Activated T-cell treated with anti-CD3 and anti-CD28 coated beads for 4 hours (primary cell): Measurements from ENCODE around the gene TOLLIP.

Experiments used
- DNase-seq: peaks from one replicate; pipeline ENCODE4 v3.0.0-alpha.2; 2020

TOLLIP gene

GRCh38 chr11:1241706-1242105 lies 67.7 kb downstream of the TOLLIP start:
- DNase-seq: no peak

DNA sequence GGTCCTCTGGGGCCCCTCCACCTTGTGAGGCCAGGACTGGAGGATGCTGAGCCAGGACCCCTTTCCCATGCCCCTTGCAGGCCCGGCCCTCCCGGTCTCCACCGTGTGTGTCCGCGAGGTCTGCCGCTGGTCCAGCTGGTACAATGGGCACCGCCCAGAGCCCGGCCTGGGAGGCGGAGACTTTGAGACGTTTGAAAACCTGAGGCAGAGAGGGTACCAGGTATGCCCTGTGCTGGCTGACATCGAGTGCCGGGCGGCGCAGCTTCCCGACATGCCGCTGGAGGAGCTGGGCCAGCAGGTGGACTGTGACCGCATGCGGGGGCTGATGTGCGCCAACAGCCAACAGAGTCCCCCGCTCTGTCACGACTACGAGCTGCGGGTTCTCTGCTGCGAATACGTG lies 68.7 kb downstream of the TOLLIP start:
- DNase-seq: no peak

GRCh38 chr11:1239596-1240205 lies 69.7 kb downstream of the TOLLIP start:
- no peak for DNase-seq

DNA sequence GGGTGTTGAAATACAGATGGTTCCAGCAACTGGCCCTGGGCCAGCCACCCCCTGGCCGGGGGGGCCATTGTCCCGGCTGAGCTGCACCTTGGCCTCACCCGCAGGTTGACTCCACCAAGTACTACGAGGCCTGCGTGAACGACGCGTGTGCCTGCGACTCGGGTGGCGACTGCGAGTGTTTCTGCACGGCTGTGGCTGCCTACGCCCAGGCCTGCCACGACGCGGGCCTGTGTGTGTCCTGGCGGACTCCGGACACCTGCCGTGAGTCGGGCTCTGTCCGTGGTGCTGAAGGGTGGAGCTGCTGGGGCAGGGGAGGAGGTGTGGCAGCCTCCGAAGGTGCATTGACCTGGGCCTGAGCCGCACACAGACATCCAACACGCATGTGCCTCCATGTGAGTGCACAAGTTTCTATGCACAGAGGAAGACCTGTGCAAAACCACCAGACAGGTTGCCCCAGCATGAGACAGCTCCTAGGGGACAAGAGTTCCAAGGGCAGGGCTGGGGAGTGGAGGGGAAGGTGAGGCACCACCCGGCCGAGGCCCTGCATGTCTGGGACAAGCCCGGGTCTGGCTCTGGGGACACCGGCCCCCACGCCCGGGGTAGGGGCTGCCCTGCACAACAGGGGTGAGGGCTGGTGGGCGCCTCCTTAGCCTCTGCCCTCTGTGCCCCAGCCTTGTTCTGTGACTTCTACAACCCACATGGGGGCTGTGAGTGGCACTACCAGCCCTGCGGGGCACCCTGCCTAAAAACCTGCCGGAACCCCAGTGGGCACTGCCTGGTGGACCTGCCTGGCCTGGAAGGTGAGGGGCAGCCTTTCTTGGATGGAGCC lies 70.5 kb downstream of the TOLLIP start:
- no peak for DNase-seq

- DNase-seq: no peak
These were observed 71.6 kb downstream of the TOLLIP start for GRCh38 chr11:1237851-1238250.

DNA sequence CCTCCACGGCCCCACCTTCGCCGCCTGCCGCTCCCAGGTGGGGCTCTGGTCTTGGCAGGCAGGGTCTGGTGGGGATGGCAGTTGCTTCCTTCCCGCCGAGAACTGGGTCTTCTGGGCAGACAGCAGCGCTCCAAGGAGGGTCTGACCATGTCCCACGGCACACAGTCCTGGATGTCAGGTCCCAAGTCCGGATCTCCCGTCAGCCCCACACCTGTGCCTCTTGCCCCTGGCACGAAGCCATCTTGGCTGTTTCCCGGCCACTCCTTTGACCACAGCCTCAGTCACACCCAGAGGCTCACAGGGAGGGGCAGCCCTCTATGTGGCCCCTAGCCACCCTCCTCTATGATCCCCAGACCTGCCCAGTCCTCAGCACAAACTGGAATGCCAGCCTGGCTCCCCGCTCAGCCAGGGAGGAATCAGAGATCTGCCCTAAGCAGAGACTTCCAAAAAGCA lies 72.3 kb downstream of the TOLLIP start:
- no peak for DNase-seq

GRCh38 chr11:1236316-1237127 lies 72.9 kb downstream of the TOLLIP start:
- no peak for DNase-seq

GRCh38 chr11:1235901-1236315 lies 73.5 kb downstream of the TOLLIP start:
- DNase-seq: no peak

GRCh38 chr11:1235306-1235900 lies 74.0 kb downstream of the TOLLIP start:
- DNase-seq: no peak

- no peak for DNase-seq
These were observed 74.6 kb downstream of the TOLLIP start for GRCh38 chr11:1234771-1235305.

GRCh38 chr11:1234054-1234720 lies 75.2 kb downstream of the TOLLIP start:
- DNase-seq: no peak

GRCh38 chr11:1233351-1234053 lies 75.9 kb downstream of the TOLLIP start:
- no peak for DNase-seq

DNA sequence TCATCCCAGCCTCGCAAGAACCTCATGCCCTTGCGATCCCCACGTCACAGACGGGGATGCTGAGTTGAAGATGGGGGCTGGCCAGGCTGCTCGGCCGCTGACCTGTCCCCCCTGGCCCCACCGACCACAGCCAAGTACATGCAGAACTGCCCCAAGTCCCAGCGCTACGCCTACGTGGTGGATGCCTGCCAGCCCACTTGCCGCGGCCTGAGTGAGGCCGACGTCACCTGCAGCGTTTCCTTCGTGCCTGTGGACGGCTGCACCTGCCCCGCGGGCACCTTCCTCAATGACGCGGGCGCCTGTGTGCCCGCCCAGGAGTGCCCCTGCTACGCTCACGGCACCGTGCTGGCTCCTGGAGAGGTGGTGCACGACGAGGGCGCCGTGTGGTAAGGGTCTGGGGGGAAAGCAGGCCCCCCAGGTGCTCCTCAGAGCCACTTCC lies 76.5 kb downstream of the TOLLIP start:
- no peak for DNase-seq

DNA sequence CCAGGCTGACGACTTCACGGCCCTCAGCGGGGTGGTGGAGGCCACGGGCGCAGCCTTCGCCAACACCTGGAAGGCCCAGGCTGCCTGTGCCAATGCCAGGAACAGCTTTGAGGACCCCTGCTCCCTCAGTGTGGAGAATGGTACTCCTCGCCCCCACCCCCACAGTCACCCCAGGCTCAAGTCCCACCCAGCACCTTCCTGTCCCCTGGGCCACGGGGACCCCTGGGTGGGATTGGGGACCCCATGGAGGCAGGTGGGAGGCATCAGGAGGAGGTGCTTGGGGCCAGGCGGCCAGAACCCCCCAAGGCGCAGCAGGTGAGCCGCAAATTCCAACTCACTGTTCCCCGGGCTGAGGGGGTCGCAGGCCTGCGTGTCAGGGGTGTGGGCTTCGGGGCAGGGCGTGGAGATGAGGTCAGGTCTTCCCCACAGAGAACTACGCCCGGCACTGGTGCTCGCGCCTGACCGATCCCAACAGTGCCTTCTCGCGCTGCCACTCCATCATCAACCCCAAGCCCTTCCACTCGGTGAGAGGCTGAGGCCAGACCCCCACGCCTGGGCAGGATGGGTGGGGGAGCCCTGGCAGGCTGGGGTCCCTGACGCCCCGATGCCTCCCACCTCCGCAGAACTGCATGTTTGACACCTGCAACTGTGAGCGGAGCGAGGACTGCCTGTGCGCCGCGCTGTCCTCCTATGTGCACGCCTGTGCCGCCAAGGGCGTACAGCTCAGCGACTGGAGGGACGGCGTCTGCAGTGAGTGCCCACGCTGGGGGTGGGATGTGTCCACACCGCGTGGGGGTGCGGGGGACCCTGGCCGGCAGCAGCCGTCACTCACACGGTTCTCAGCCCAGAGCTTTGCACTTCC lies 77.2 kb downstream of the TOLLIP start:
- DNase-seq: no peak

- no peak for DNase-seq
These were observed 77.9 kb downstream of the TOLLIP start for GRCh38 chr11:1231396-1232020.

DNA sequence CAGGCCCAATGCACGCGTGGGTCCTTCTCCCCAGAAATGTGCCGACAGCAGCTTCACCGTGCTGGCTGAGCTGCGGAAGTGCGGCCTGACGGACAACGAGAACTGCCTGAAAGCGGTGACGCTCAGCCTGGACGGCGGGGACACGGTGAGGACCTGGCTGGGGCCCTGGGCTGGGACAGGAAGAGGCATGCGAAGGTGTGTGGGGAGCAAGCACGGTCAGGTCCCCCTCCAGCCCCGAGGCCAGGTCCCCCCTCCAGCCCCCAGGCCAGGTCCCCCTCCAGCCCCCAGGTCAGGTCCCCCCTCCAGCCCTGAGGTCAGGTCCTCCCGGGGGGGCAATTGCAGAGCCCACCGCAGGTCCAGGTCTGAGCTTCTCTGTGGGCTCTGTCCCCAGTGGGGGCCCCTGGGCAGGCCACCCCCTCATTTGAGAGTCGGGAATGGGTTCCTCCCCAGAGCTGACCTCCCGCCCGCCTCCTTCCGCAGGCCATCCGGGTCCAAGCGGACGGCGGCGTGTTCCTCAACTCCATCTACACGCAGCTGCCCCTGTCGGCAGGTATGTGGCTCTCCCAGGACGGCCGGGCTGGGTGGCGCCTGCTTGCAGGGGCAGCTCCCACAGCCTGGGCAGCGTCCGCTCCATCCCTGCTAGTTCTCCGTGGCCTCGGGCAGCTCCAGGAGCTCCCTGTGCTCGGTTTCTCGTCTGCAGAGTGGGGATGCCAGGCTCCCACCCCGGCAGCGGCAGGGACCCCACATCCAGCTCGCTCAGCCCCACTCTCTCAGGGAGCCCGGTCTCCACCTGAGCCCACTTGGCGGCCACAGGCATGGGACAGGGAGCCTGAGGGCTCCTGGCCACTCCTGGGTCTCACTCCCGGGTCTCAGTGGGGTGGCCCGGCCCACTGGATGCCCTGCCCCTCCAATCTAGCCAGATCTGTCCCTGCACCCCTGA lies 78.7 kb downstream of the TOLLIP start:
- no peak for DNase-seq

DNA sequence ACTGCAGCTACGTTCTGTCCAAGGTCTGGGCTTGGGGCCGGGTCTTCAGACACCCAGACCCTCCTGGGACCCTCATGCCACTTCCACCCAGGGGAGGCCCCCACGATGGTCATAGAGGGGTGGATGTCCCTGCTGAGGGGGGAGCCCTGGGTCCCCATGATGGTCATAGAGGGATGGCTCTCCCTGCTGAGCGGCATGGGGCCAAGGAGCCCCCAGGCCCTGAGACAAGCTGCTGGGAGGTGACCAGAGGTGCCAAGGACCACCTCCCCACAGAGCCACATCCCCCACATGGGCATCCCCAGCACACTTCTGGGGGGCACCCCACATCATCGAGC lies 79.3 kb downstream of the TOLLIP start:
- DNase-seq: no peak

GRCh38 chr11:1229471-1230120 lies 79.8 kb downstream of the TOLLIP start:
- no peak for DNase-seq
